ENCODE results near the gene CCDC88C. TPM values are rescaled to one million over a fixed set of nuclear protein-coding genes. Genes with fewer than 3 reads are reported as not detected.

The CCDC88C gene
- total RNA-seq, 1 experiment from 2014 or later: 19.7 TPM

GRCh38 chr14:91244501-91244901 lies 173.1 kb downstream of the CCDC88C start, which contains the start of gene GPR68:
Gene GPR68, minus strand, starts transcription at chr14:91244704. Its CDS starts 9,654 bp downstream, at chr14:91235050.
- Histone ChIP-seq H4K20me1 (ENCODE audit: low read length) (no peaks in the 10 kb centered on the region), H3K4me1 (ENCODE audit: insufficient read depth, low read length) (peaks cover 12% of the 10 kb centered on the region; the same call in 1 of the 2 replicates), H2AFZ (ENCODE audit: low read length) (no peak within 1 kb of the TSS), H3K9ac (ENCODE audit: low read length) (peak within 1 kb of the TSS; percentile 37; the same call in 1 of the 2 replicates), H3K4me2 (ENCODE audit: low read length) (0 out of 2 replicates have a peak within 1 kb of the TSS, but pooled peaks have one; percentile 40), H3K4me3 (ENCODE audit: low read length) (no peak within 1 kb of the TSS), H3K36me3 (ENCODE audit: low read depth, low read length) (no peaks in the 10 kb centered on the region), H3K27ac (ENCODE audit: low read length) (peak within 1 kb of the TSS; percentile 69), H3F3A (ENCODE audit: low read length, unreplicated experiment) (no peaks in the 10 kb centered on the region), H3K27me3 (ENCODE audit: low read length) (no peaks in the 10 kb centered on the region), H3K9me3 (ENCODE audit: low read length) (no peaks in the 10 kb centered on the region), H3K9me2 (replicated peaks; ENCODE audit: low read length) (no peaks in the 10 kb centered on the region), H3K79me2 (ENCODE audit: low read length) (no peaks in the 10 kb centered on the region)
- no peak for TF ChIP-seq EZH2 (IDR thresholded peaks at IDR 0.05; ENCODE audit: low read length, unreplicated experiment)
- no peak for TF ChIP-seq EZH2phosphoT487 (IDR thresholded peaks at IDR 0.05; ENCODE audit: borderline replicate concordance, low read length)
- TF ChIP-seq CTCF (conservative IDR thresholded peaks at IDR 0.05; ENCODE audit: low read depth, low read length): no peak
- intact Hi-C loops (cut with micrococcal nuclease): no loop called here
- ChIA-PET CTCF (no interaction called here), POLR2A (ENCODE audit: unreplicated experiment) (no interaction called here)
- BruUV-seq (replicated peaks): no TSS peak
- DNase-seq: no peak
- ATAC-seq: no peak

GRCh38 chr14:91243074-91243471 lies 174.5 kb downstream of the CCDC88C start:
- H3F3A ChIP-seq (ENCODE audit: low read length, unreplicated experiment): no peaks in the 10 kb centered on the region
- H3K4me2 ChIP-seq (ENCODE audit: low read length): 0 out of 2 replicates have a peak overlapping the region, but pooled peaks have one; percentile 40
- TF ChIP-seq CTCF (conservative IDR thresholded peaks at IDR 0.05; ENCODE audit: low read depth, low read length) (no peak), EZH2phosphoT487 (IDR thresholded peaks at IDR 0.05; ENCODE audit: borderline replicate concordance, low read length) (no peak), EZH2 (IDR thresholded peaks at IDR 0.05; ENCODE audit: low read length, unreplicated experiment) (no peak)
- H3K27ac ChIP-seq (ENCODE audit: low read length): peak overlapping the region; percentile 59
- no peak overlapping the region for H2AFZ ChIP-seq (ENCODE audit: low read length)
- DNase-seq: no peak
- no peaks in the 10 kb centered on the region for H3K9me3 ChIP-seq (ENCODE audit: low read length)
- no peaks in the 10 kb centered on the region for H4K20me1 ChIP-seq (ENCODE audit: low read length)
- no peak overlapping the region for H3K4me3 ChIP-seq (ENCODE audit: low read length)
- H3K79me2 ChIP-seq (ENCODE audit: low read length): no peaks in the 10 kb centered on the region
- no peaks in the 10 kb centered on the region for H3K9me2 ChIP-seq (replicated peaks; ENCODE audit: low read length)
- H3K9ac ChIP-seq (ENCODE audit: low read length): no peak overlapping the region
- CTCF ChIA-PET: interaction anchor here (0.5 to 0.8 kb wide), 3 partner anchors 65 to 1264 kb away, joined by 3 to 5 read pairs (median 4); no protein-coding TSS in a partner anchor
- no peaks in the 10 kb centered on the region for H3K27me3 ChIP-seq (ENCODE audit: low read length)
- intact Hi-C loops (cut with micrococcal nuclease): no loop called here
- BruUV-seq (replicated peaks): no TSS peak
- peaks cover 12% of the 10 kb centered on the region; the same call in 1 of the 2 replicates for H3K4me1 ChIP-seq (ENCODE audit: insufficient read depth, low read length)
- ATAC-seq: no peak
- POLR2A ChIA-PET (ENCODE audit: unreplicated experiment): interaction anchor here (0.7 kb wide), 1 partner anchor 19 kb away, joined by 4 read pairs; no protein-coding TSS in a partner anchor
- H3K36me3 ChIP-seq (ENCODE audit: low read depth, low read length): no peaks in the 10 kb centered on the region

GRCh38 chr14:91242635-91243034 lies 175.0 kb downstream of the CCDC88C start:
- H3F3A ChIP-seq (ENCODE audit: low read length, unreplicated experiment): no peaks in the 10 kb centered on the region
- no peaks in the 10 kb centered on the region for H3K9me2 ChIP-seq (replicated peaks; ENCODE audit: low read length)
- H4K20me1 ChIP-seq (ENCODE audit: low read length): no peaks in the 10 kb centered on the region
- no peak for TF ChIP-seq EZH2 (IDR thresholded peaks at IDR 0.05; ENCODE audit: low read length, unreplicated experiment)
- TF ChIP-seq CTCF (conservative IDR thresholded peaks at IDR 0.05; ENCODE audit: low read depth, low read length): no peak
- no peak for TF ChIP-seq EZH2phosphoT487 (IDR thresholded peaks at IDR 0.05; ENCODE audit: borderline replicate concordance, low read length)
- no peak overlapping the region for H3K4me3 ChIP-seq (ENCODE audit: low read length)
- no peak overlapping the region for H3K9ac ChIP-seq (ENCODE audit: low read length)
- H3K27ac ChIP-seq (ENCODE audit: low read length): no peak overlapping the region; the same call in 1 of the 2 replicates
- intact Hi-C loops (cut with micrococcal nuclease): no loop called here
- no peak overlapping the region for H3K4me2 ChIP-seq (ENCODE audit: low read length)
- no peak for DNase-seq
- no peak overlapping the region for H2AFZ ChIP-seq (ENCODE audit: low read length)
- no peaks in the 10 kb centered on the region for H3K9me3 ChIP-seq (ENCODE audit: low read length)
- H3K27me3 ChIP-seq (ENCODE audit: low read length): no peaks in the 10 kb centered on the region
- ChIA-PET CTCF (interaction anchor here (0.5 kb wide), 1 partner anchor 101 kb away, joined by 3 read pairs; no protein-coding TSS in a partner anchor), POLR2A (ENCODE audit: unreplicated experiment) (no interaction called here)
- no peaks in the 10 kb centered on the region for H3K79me2 ChIP-seq (ENCODE audit: low read length)
- no peak for ATAC-seq
- BruUV-seq (replicated peaks): no TSS peak
- no peaks in the 10 kb centered on the region for H3K36me3 ChIP-seq (ENCODE audit: low read depth, low read length)
- H3K4me1 ChIP-seq (ENCODE audit: insufficient read depth, low read length): peaks cover 12% of the 10 kb centered on the region; the same call in 1 of the 2 replicates

Measured in PC-3 (cell line).